GOT3 (cell line): ENCODE measurements around the gene BSN.
"Not testable (repeated sequence)": the region's sequence is repeated elsewhere in the genome, so short reads cannot be mapped to it uniquely, and the experiment has no call there.

Source experiments
- DNase-seq: peaks from one replicate; lab custom pipeline; 2025; ENCODE audit warnings: mixed read lengths; lab: John Stamatoyannopoulos, UW

The BSN gene

GRCh38 chr3:49675912-49676311 lies 121.6 kb downstream of the BSN start:
- no peak for DNase-seq

GRCh38 chr3:49680493-49681231 lies 126.4 kb downstream of the BSN start:
- no peak for DNase-seq

- DNase-seq: no peak
Observed at GRCh38 chr3:49681232-49681522, 126.9 kb downstream of the BSN start.

- no peak for DNase-seq
Observed at GRCh38 chr3:49681543-49681942, 127.3 kb downstream of the BSN start.

GRCh38 chr3:49683162-49683561 lies 128.9 kb downstream of the BSN start:
- DNase-seq: no peak

GRCh38 chr3:49684453-49684852 lies 130.2 kb downstream of the BSN start:
- not testable (repeated sequence) for DNase-seq

- not testable (repeated sequence) for DNase-seq
Observed at GRCh38 chr3:49685103-49685502, 130.8 kb downstream of the BSN start.

- not testable (repeated sequence) for DNase-seq
Observed at GRCh38 chr3:49685846-49686245, 131.6 kb downstream of the BSN start.

GRCh38 chr3:49686346-49686745 lies 132.1 kb downstream of the BSN start:
- DNase-seq: not testable (repeated sequence)

- DNase-seq: not testable (repeated sequence)
Observed at GRCh38 chr3:49686769-49687423, 132.6 kb downstream of the BSN start.

GRCh38 chr3:49687424-49687795 lies 133.1 kb downstream of the BSN start:
- not testable (repeated sequence) for DNase-seq

- not testable (repeated sequence) for DNase-seq
Observed at GRCh38 chr3:49688338-49689045, 134.2 kb downstream of the BSN start.

GRCh38 chr3:49689046-49689907 lies 135.0 kb downstream of the BSN start, which contains the start of the genes MST1 and RNF123:
TSS of gene MST1 (minus strand) at chr3:49689474. CDS start at chr3:49688691, 783 bp downstream.
TSS of gene RNF123 (plus strand) at chr3:49689557. CDS start at chr3:49691166, 1,609 bp downstream.
- DNase-seq: no peak

- not testable (repeated sequence) for DNase-seq
Observed at GRCh38 chr3:49689908-49690624, 135.8 kb downstream of the BSN start.

GRCh38 chr3:49690856-49691255 lies 136.6 kb downstream of the BSN start:
- DNase-seq: not testable (repeated sequence)

- not testable (repeated sequence) for DNase-seq
Observed at GRCh38 chr3:49691481-49691880, 137.2 kb downstream of the BSN start.

- not testable (repeated sequence) for DNase-seq
Observed at GRCh38 chr3:49694409-49695070, 140.3 kb downstream of the BSN start.

GRCh38 chr3:49695350-49696015 lies 141.2 kb downstream of the BSN start:
- not testable (repeated sequence) for DNase-seq

GRCh38 chr3:49699281-49699979 lies 145.2 kb downstream of the BSN start:
- DNase-seq: no peak
